ENCODE data around the gene ZBTB34. TPM values are rescaled to one million over a fixed set of nuclear protein-coding genes. Genes with fewer than 3 reads are reported as not detected.

ZBTB34 gene
- total RNA-seq, 6 experiments from 2014 or later: 3.1 to 4.0 (median 3.7) TPM

DNA sequence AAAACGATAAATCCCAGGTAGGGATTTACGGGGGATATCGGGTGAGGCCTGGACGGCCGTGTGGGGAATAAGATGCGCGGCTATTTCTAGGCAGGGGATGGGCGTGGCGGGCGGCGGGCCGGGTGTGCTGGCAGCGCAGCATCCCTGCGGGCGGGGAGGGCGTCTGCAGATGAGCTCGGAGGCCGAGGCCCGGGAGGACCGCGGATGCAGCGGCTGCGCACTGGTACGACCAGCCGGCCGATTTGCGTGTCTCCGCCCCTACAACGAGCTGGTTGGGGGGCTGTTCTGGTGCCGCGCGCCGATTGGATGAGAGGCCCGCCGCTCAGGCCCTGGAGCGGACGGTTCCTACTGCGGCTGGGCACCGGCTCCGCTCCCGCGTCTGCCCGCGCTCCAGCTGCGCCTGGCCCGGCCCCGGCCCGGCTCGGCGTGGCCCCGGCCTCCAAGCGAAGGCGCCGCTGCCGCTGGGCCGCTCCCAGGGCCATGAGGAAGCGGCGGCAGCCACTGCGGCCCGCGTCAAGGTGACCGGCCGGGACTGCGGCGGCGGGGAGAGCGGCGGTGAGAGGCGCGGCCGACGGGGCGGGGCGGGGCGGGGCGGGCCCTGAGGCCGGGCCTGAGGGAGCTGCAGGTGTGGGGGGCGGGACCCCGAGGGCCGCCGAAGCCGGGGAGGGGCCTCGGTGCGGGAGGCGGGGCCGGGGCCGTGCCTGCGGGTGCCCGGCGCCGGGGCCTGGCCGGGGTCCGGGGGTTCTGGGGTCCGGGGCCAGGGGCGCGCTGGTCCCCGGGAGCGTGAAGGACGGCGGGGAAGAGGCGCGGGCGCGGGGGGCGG is 54.2 kb downstream of the ZBTB34 start, which contains the start of gene RALGPS1:
RALGPS1 (plus strand) TSS at position 325 of the 823 bp plus-strand sequence. CDS start 47,508 bp downstream, outside the sequence.
- TF ChIP-seq CTCF (IDR thresholded peaks at IDR 0.05): no peak
- H3K27me3 Mint-ChIP-seq (ENCODE audit: insufficient read depth): peaks cover 33% of the 10 kb centered on the region
- H3K4me1 Mint-ChIP-seq (ENCODE audit: low read depth): 0 out of 2 replicates have a peak, but pooled peaks cover 5% of the 10 kb centered on the region
- no peaks in the 10 kb centered on the region for H3K9me3 Mint-ChIP-seq
- no peak within 1 kb of the TSS for H3K27ac Mint-ChIP-seq
- DNase-seq: peak; percentile 95
- peak within 1 kb of the TSS; percentile 75 for H3K4me3 Mint-ChIP-seq
- no peaks in the 10 kb centered on the region for H3K36me3 Mint-ChIP-seq (ENCODE audit: low read depth)

GRCh38 chr9:126915281-126915816 is 54.9 kb downstream of the ZBTB34 start:
- Mint-ChIP-seq H3K36me3 (ENCODE audit: low read depth) (no peaks in the 10 kb centered on the region), H3K9me3 (no peaks in the 10 kb centered on the region), H3K27me3 (ENCODE audit: insufficient read depth) (peaks cover 31% of the 10 kb centered on the region), H3K4me3 (peak overlapping the region; percentile 63), H3K27ac (no peak overlapping the region), H3K4me1 (ENCODE audit: low read depth) (0 out of 2 replicates have a peak, but pooled peaks cover 5% of the 10 kb centered on the region)
- DNase-seq: no peak
- TF ChIP-seq CTCF (IDR thresholded peaks at IDR 0.05): no peak

GRCh38 chr9:126915846-126916543 is 55.6 kb downstream of the ZBTB34 start:
- H3K27me3 Mint-ChIP-seq (ENCODE audit: insufficient read depth): peaks cover 31% of the 10 kb centered on the region
- H3K4me3 Mint-ChIP-seq: peak overlapping the region; percentile 63
- DNase-seq: no peak
- H3K9me3 Mint-ChIP-seq: no peaks in the 10 kb centered on the region
- H3K36me3 Mint-ChIP-seq (ENCODE audit: low read depth): no peaks in the 10 kb centered on the region
- no peak for TF ChIP-seq CTCF (IDR thresholded peaks at IDR 0.05)
- 0 out of 2 replicates have a peak, but pooled peaks cover 5% of the 10 kb centered on the region for H3K4me1 Mint-ChIP-seq (ENCODE audit: low read depth)
- H3K27ac Mint-ChIP-seq: no peak overlapping the region

GRCh38 chr9:126916909-126917308 is 56.5 kb downstream of the ZBTB34 start:
- Mint-ChIP-seq H3K9me3 (no peaks in the 10 kb centered on the region), H3K27me3 (ENCODE audit: insufficient read depth) (peaks cover 31% of the 10 kb centered on the region), H3K36me3 (ENCODE audit: low read depth) (no peaks in the 10 kb centered on the region), H3K4me1 (ENCODE audit: low read depth) (0 out of 2 replicates have a peak, but pooled peaks cover 5% of the 10 kb centered on the region), H3K27ac (no peak overlapping the region), H3K4me3 (no peak overlapping the region)
- no peak for DNase-seq
- TF ChIP-seq CTCF (IDR thresholded peaks at IDR 0.05): no peak

DNA sequence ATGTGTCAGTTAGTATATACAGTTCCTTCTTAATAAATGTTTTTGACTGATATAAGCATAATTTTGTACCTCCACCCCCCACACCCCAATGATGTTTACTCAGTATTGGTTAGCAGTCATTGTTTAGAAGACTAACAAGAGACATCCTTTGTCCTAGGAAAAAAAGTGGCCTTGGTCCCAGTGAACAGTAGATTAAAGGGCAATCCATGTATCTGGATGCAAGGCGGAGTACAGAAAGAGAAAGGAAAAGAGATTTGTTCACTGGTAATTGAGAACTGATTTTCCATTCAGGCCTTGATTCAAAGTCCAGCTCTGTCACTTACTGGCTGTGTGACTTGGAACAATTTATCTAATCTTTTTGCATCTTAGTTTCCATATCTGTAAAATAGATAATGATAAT is 58.8 kb downstream of the ZBTB34 start:
- H3K4me1 Mint-ChIP-seq (ENCODE audit: low read depth): 0 out of 2 replicates have a peak, but pooled peaks cover 5% of the 10 kb centered on the region
- H3K27me3 Mint-ChIP-seq (ENCODE audit: insufficient read depth): peaks cover 42% of the 10 kb centered on the region
- TF ChIP-seq CTCF (IDR thresholded peaks at IDR 0.05): no peak
- DNase-seq: no peak
- no peak overlapping the region for H3K27ac Mint-ChIP-seq
- H3K9me3 Mint-ChIP-seq: no peaks in the 10 kb centered on the region
- no peak overlapping the region for H3K4me3 Mint-ChIP-seq
- H3K36me3 Mint-ChIP-seq (ENCODE audit: low read depth): no peaks in the 10 kb centered on the region
